HG02943 (cell line): ENCODE data around the gene GFY.

Experiments used
- ATAC-seq: cut with Tn5 transposase; IDR thresholded peaks from one replicate; pipeline ENCODE4 v1.9.1; 2021; ENCODE audit warnings: mild to moderate bottlenecking, low read depth, moderate library complexity; ENCODE audit not compliant: unreplicated experiment

GFY gene

GRCh38 chr19:49427855-49428546 is 2.8 kb downstream of the GFY start:
- ATAC-seq = no peak

- no peak for ATAC-seq
These were observed 3.6 kb downstream of the GFY start for GRCh38 chr19:49428547-49429451.

GRCh38 chr19:49430172-49430677 is 5.0 kb downstream of the GFY start:
- ATAC-seq = no peak

- ATAC-seq = no peak
These were observed 5.6 kb downstream of the GFY start for GRCh38 chr19:49430678-49431329.

- no peak for ATAC-seq
These were observed 6.2 kb downstream of the GFY start for GRCh38 chr19:49431330-49431749.

GRCh38 chr19:49432141-49433073 is 7.2 kb downstream of the GFY start:
- ATAC-seq = no peak

GRCh38 chr19:49433240-49433901 is 8.2 kb downstream of the GFY start:
- ATAC-seq = no peak

GRCh38 chr19:49434907-49435583 is 9.9 kb downstream of the GFY start:
- ATAC-seq = no peak

- ATAC-seq = no peak
These were observed 10.5 kb downstream of the GFY start for GRCh38 chr19:49435670-49436069.

- no peak for ATAC-seq
These were observed 11.3 kb downstream of the GFY start for GRCh38 chr19:49436381-49437017.

- ATAC-seq = no peak
These were observed 12.0 kb downstream of the GFY start for GRCh38 chr19:49437231-49437630.

GRCh38 chr19:49438261-49438660 is 13.1 kb downstream of the GFY start:
- ATAC-seq = no peak

GRCh38 chr19:49439836-49440235 is 14.6 kb downstream of the GFY start:
- no peak for ATAC-seq

- no peak for ATAC-seq
These were observed 15.4 kb downstream of the GFY start for GRCh38 chr19:49440439-49441209.

GRCh38 chr19:49441210-49441959 is 16.2 kb downstream of the GFY start, which contains the start of gene SLC17A7:
SLC17A7 (minus strand) TSS chr19:49441527; CDS start chr19:49441379, 148 bp downstream.
- ATAC-seq = no peak

GRCh38 chr19:49441960-49442350 is 16.8 kb downstream of the GFY start:
- ATAC-seq = no peak

GRCh38 chr19:49442354-49442753 is 17.2 kb downstream of the GFY start:
- ATAC-seq = no peak
